ENCODE results near the gene AMOTL1.

DNA sequence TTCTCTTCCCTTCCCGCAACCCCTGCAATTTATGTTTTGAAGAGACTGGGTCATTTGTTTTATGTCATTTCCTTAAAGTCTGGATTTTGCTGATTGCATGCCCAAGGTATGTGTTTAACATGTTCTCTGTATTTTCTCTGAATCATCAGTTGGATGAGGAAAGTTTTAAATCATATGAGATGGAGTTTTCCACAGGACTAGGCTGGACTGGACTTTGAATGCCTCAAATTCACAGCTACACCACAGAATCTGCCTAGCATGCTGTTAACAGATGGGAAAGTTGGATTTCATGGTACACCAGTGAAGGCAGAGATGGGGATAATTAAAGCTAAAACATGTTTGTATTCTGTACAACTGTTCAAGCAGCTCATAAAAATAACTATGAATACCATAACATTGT is 142.6 kb downstream of the AMOTL1 start:
- TF ChIP-seq, protein P1, sequence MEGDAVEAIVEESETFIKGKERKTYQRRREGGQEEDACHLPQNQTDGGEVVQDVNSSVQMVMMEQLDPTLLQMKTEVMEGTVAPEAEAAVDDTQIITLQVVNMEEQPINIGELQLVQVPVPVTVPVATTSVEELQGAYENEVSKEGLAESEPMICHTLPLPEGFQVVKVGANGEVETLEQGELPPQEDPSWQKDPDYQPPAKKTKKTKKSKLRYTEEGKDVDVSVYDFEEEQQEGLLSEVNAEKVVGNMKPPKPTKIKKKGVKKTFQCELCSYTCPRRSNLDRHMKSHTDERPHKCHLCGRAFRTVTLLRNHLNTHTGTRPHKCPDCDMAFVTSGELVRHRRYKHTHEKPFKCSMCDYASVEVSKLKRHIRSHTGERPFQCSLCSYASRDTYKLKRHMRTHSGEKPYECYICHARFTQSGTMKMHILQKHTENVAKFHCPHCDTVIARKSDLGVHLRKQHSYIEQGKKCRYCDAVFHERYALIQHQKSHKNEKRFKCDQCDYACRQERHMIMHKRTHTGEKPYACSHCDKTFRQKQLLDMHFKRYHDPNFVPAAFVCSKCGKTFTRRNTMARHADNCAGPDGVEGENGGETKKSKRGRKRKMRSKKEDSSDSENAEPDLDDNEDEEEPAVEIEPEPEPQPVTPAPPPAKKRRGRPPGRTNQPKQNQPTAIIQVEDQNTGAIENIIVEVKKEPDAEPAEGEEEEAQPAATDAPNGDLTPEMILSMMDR (IDR thresholded peaks at IDR 0.05; ENCODE audit: poor library complexity, severe bottlenecking), result no peak
- TF ChIP-seq POLR2AphosphoS5 (IDR thresholded peaks at IDR 0.05), result no peak
- TF ChIP-seq EZH2 (IDR thresholded peaks at IDR 0.05; ENCODE audit: borderline replicate concordance, insufficient read depth, low read length, poor library complexity, severe bottlenecking), result no peak
- TF ChIP-seq RAD21 (conservative IDR thresholded peaks at IDR 0.05), result no peak
